CD4-positive, CD25-positive, alpha-beta regulatory T cell (primary cell): Measurements from ENCODE around the gene OR1S1. TPM values are rescaled to one million over a fixed set of nuclear protein-coding genes. Genes with fewer than 3 reads are reported as not detected.

Source experiments
- ATAC-seq, 2 donors: fragments of 150-1000 bp; cut with Tn5 transposase; one replicate each; pipeline ENCODE4 v1.10.0; 2021; ENCODE audit warnings: low read depth in 2 of 2, moderate number of reproducible peaks in 2 of 2, moderate library complexity in 1 of 2
- DNase-seq, 3 donors: peaks; one replicate each; pipeline versions ENCODE4 v3.0.0 to v3.0.0-alpha.2; 2012 to 2022; ENCODE audit warnings: mixed read lengths in 1 of 3
- H3K27ac ChIP-seq: one replicate; pipeline ENCODE4 v1.7.0; 2013; ENCODE audit warnings: mild to moderate bottlenecking, low read length; ENCODE audit not compliant: insufficient read depth, poor library complexity, severe bottlenecking
- H3K27me3 ChIP-seq: one replicate; pipeline ENCODE4 v1.7.0; 2013; ENCODE audit warnings: low read length; ENCODE audit not compliant: control insufficient read depth, insufficient read depth
- H3K36me3 ChIP-seq: one replicate; pipeline ENCODE4 v1.7.0; 2013; ENCODE audit warnings: mild to moderate bottlenecking, low read length, moderate library complexity; ENCODE audit not compliant: control insufficient read depth, insufficient read depth
- H3K4me1 ChIP-seq: 2 replicates; pipeline ENCODE4 v1.7.0; 2013; ENCODE audit warnings: mild to moderate bottlenecking, low read length; ENCODE audit not compliant: insufficient read depth, control insufficient read depth, poor library complexity, severe bottlenecking
- H3K4me3 ChIP-seq: one replicate; pipeline ENCODE4 v1.7.0; 2013; ENCODE audit warnings: low read depth, mild to moderate bottlenecking, low read length, moderate library complexity
- H3K9me3 ChIP-seq, 2 experiments: 1 replicate in 1 of 2; 2 replicates in 1 of 2; pipeline ENCODE4 v1.7.0; 2013; ENCODE audit warnings: low read length in 2 of 2, mild to moderate bottlenecking in 1 of 2, moderate library complexity in 1 of 2; ENCODE audit not compliant: control insufficient read depth in 2 of 2
- H3K27ac Mint-ChIP-seq, 3 donors: one replicate each; pipeline ENCODE4 v1.8.0; 2020 to 2022; ENCODE audit warnings: mild to moderate bottlenecking in 3 of 3, mixed read lengths in 3 of 3, moderate library complexity in 2 of 3
- H3K27me3 Mint-ChIP-seq: one replicate; pipeline ENCODE4 v1.8.0; 2022; ENCODE audit warnings: mild to moderate bottlenecking, mixed read lengths
- H3K36me3 Mint-ChIP-seq: one replicate; pipeline ENCODE4 v1.8.0; 2020; ENCODE audit warnings: mixed read lengths
- H3K4me1 Mint-ChIP-seq, 4 donors: one replicate each; pipeline ENCODE4 v1.8.0; 2020 to 2022; ENCODE audit warnings: mixed read lengths in 4 of 4, mild to moderate bottlenecking in 1 of 4
- H3K4me3 Mint-ChIP-seq, 4 donors: one replicate each; pipeline ENCODE4 v1.8.0; 2020 to 2022; ENCODE audit warnings: mild to moderate bottlenecking in 4 of 4, mixed read lengths in 4 of 4, moderate library complexity in 3 of 4
- H3K9me3 Mint-ChIP-seq, 7 donors: one replicate each; pipeline ENCODE4 v1.8.0; 2020 to 2022; ENCODE audit warnings: mixed read lengths in 7 of 7, mild to moderate bottlenecking in 3 of 7, moderate library complexity in 2 of 7
- polyA plus RNA-seq, 4 donors: library from polyadenylated mRNA; unstranded; fragments of 300-500 nt; fragmentation: Illumina TruSeq; gene quantifications; one replicate each; pipeline ENCODE4 v1.2.3, GENCODE V29; 2021
- total RNA-seq: library from RNA; stranded (reverse); gene quantifications from one replicate; pipeline ENCODE4 v1.2.3, GENCODE V29; 2022

Gene OR1S1
- total and polyA plus RNA-seq, 5 donors from 2014 or later: not detected

GRCh38 chr11:58188770-58189169, 23.8 kb upstream of the OR1S1 start, which contains the start of gene OR9Q2:
Gene OR9Q2, plus strand, starts transcription at chr11:58189070. Its CDS starts 1,421 bp downstream, at chr11:58190491.
- Histone ChIP-seq H3K36me3 (no peaks in the 10 kb centered on the region), H3K9me3 (no peaks in the 10 kb centered on the region), H3K4me1 (no peaks in the 10 kb centered on the region), H3K27ac (no peak within 1 kb of the TSS), H3K4me3 (no peak within 1 kb of the TSS), H3K27me3 (no peaks in the 10 kb centered on the region)
- no peak for DNase-seq
- no peaks in the 10 kb centered on the region for H3K4me1 Mint-ChIP-seq
- no peak within 1 kb of the TSS for H3K4me3 Mint-ChIP-seq
- no peak for ATAC-seq
- peaks cover 0 to 2% (median 0%) of the 10 kb centered on the region in 7 donors for H3K9me3 Mint-ChIP-seq
- H3K36me3 Mint-ChIP-seq: no peaks in the 10 kb centered on the region
- H3K27ac Mint-ChIP-seq: no peak within 1 kb of the TSS
- H3K27me3 Mint-ChIP-seq: no peaks in the 10 kb centered on the region

- DNase-seq: no peak
- Mint-ChIP-seq H3K4me1 (no peaks in the 10 kb centered on the region), H3K9me3 (peaks cover 0 to 7% (median 0%) of the 10 kb centered on the region in 7 donors), H3K27me3 (no peaks in the 10 kb centered on the region), H3K36me3 (no peaks in the 10 kb centered on the region), H3K4me3 (no peak overlapping the region), H3K27ac (no peak overlapping the region)
- Histone ChIP-seq H3K9me3 (no peaks in the 10 kb centered on the region), H3K27ac (no peak overlapping the region), H3K36me3 (no peaks in the 10 kb centered on the region), H3K4me3 (no peak overlapping the region), H3K4me1 (no peaks in the 10 kb centered on the region), H3K27me3 (no peaks in the 10 kb centered on the region)
- no peak for ATAC-seq
These were observed 20.3 kb upstream of the OR1S1 start for GRCh38 chr11:58192229-58192628.

- Mint-ChIP-seq H3K4me3 (no peak overlapping the region), H3K36me3 (no peaks in the 10 kb centered on the region), H3K27me3 (no peaks in the 10 kb centered on the region), H3K4me1 (no peaks in the 10 kb centered on the region), H3K9me3 (peaks cover 0 to 18% (median 4%) of the 10 kb centered on the region in 7 donors), H3K27ac (no peak overlapping the region)
- Histone ChIP-seq H3K4me3 (no peak overlapping the region), H3K27me3 (no peaks in the 10 kb centered on the region), H3K36me3 (no peaks in the 10 kb centered on the region), H3K4me1 (no peaks in the 10 kb centered on the region), H3K27ac (no peak overlapping the region), H3K9me3 (no peaks in the 10 kb centered on the region)
- ATAC-seq: no peak
- DNase-seq: no peak
These were observed 19.1 kb upstream of the OR1S1 start for GRCh38 chr11:58193391-58193790.

- H3K36me3 ChIP-seq: no peaks in the 10 kb centered on the region
- no peak for ATAC-seq
- no peaks in the 10 kb centered on the region for H3K36me3 Mint-ChIP-seq
- H3K27me3 Mint-ChIP-seq: no peaks in the 10 kb centered on the region
- no peak overlapping the region for H3K4me3 ChIP-seq
- no peak overlapping the region for H3K4me3 Mint-ChIP-seq
- DNase-seq: no peak
- H3K9me3 Mint-ChIP-seq: peaks cover 3 to 18% (median 7%) of the 10 kb centered on the region in 7 donors
- no peak overlapping the region for H3K27ac Mint-ChIP-seq
- H3K4me1 Mint-ChIP-seq: no peaks in the 10 kb centered on the region
- no peaks in the 10 kb centered on the region for H3K9me3 ChIP-seq
- H3K4me1 ChIP-seq: no peaks in the 10 kb centered on the region
- H3K27ac ChIP-seq: no peak overlapping the region
- H3K27me3 ChIP-seq: no peaks in the 10 kb centered on the region
These were observed 16.6 kb upstream of the OR1S1 start for GRCh38 chr11:58195939-58196338.

GRCh38 chr11:58199271-58199670, 13.2 kb upstream of the OR1S1 start:
- Mint-ChIP-seq H3K4me1 (no peaks in the 10 kb centered on the region), H3K4me3 (no peak overlapping the region), H3K9me3 (peaks cover 4 to 18% (median 7%) of the 10 kb centered on the region in 7 donors), H3K27ac (no peak overlapping the region), H3K27me3 (no peaks in the 10 kb centered on the region), H3K36me3 (no peaks in the 10 kb centered on the region)
- no peaks in the 10 kb centered on the region for H3K9me3 ChIP-seq
- H3K27me3 ChIP-seq: no peaks in the 10 kb centered on the region
- ATAC-seq: no peak
- no peak for DNase-seq
- no peak overlapping the region for H3K27ac ChIP-seq
- no peak overlapping the region for H3K4me3 ChIP-seq
- no peaks in the 10 kb centered on the region for H3K36me3 ChIP-seq
- no peaks in the 10 kb centered on the region for H3K4me1 ChIP-seq

- Mint-ChIP-seq H3K4me1 (no peaks in the 10 kb centered on the region), H3K36me3 (no peaks in the 10 kb centered on the region), H3K27me3 (peaks cover 4% of the 10 kb centered on the region), H3K9me3 (peaks cover 0 to 12% (median 1%) of the 10 kb centered on the region in 7 donors), H3K4me3 (no peak within 1 kb of the TSS), H3K27ac (no peak within 1 kb of the TSS)
- ATAC-seq: no peak
- no peaks in the 10 kb centered on the region for H3K9me3 ChIP-seq
- H3K36me3 ChIP-seq: no peaks in the 10 kb centered on the region
- DNase-seq: no peak
- no peak within 1 kb of the TSS for H3K4me3 ChIP-seq
- no peak within 1 kb of the TSS for H3K27ac ChIP-seq
- no peaks in the 10 kb centered on the region for H3K4me1 ChIP-seq
- H3K27me3 ChIP-seq: no peaks in the 10 kb centered on the region
These were observed 8.5 kb upstream of the OR1S1 start, which contains the start of gene OR1S2 for GRCh38 chr11:58204042-58204441. Gene OR1S2, minus strand, starts transcription at chr11:58204142. Its CDS starts 0 bp downstream, at chr11:58204142.

- ATAC-seq: no peak
- no peaks in the 10 kb centered on the region for H3K4me1 ChIP-seq
- no peak overlapping the region for H3K4me3 ChIP-seq
- H3K27me3 ChIP-seq: no peaks in the 10 kb centered on the region
- no peak overlapping the region for H3K27ac ChIP-seq
- H3K9me3 ChIP-seq: no peaks in the 10 kb centered on the region
- no peak overlapping the region for H3K27ac Mint-ChIP-seq
- DNase-seq: no peak
- peaks cover 0 to 2% (median 0%) of the 10 kb centered on the region in 7 donors for H3K9me3 Mint-ChIP-seq
- H3K36me3 ChIP-seq: no peaks in the 10 kb centered on the region
- no peak overlapping the region for H3K4me3 Mint-ChIP-seq
- H3K27me3 Mint-ChIP-seq: no peaks in the 10 kb centered on the region
- H3K36me3 Mint-ChIP-seq: no peaks in the 10 kb centered on the region
- H3K4me1 Mint-ChIP-seq: no peaks in the 10 kb centered on the region
These were observed 4.0 kb downstream of the OR1S1 start for GRCh38 chr11:58216476-58216875.

- H3K27me3 Mint-ChIP-seq: no peaks in the 10 kb centered on the region
- H3K27ac Mint-ChIP-seq: no peak overlapping the region
- ATAC-seq: no peak
These were observed 10.2 kb downstream of the OR1S1 start for GRCh38 chr11:58222721-58223120.

More at GRCh38 chr11:58222721-58223120, 10.2 kb downstream of the OR1S1 start:
- no peaks in the 10 kb centered on the region for H3K36me3 ChIP-seq
- H3K9me3 ChIP-seq: no peaks in the 10 kb centered on the region
- Mint-ChIP-seq H3K9me3 (peaks cover 0 to 2% (median 0%) of the 10 kb centered on the region in 7 donors), H3K36me3 (no peaks in the 10 kb centered on the region), H3K4me1 (no peaks in the 10 kb centered on the region), H3K4me3 (no peak overlapping the region)
- H3K4me3 ChIP-seq: no peak overlapping the region
- no peaks in the 10 kb centered on the region for H3K4me1 ChIP-seq
- H3K27ac ChIP-seq: no peak overlapping the region
- H3K27me3 ChIP-seq: no peaks in the 10 kb centered on the region
- no peak for DNase-seq
